Spleen (tissue), 7 donors: ENCODE measurements around the gene TSC22D4.

ENCODE experiments used
- POLR2A ChIP-seq, 3 donors: fragments of 450-650 bp; IDR thresholded peaks; one replicate each; pipeline ENCODE4 v1.5.1; 2017; ENCODE audit warnings: antibody characterized with exemption in 3 of 3, mild to moderate bottlenecking in 1 of 3
- POLR2AphosphoS5 ChIP-seq, 3 donors: sonication (generic); formaldehyde crosslinking; IDR thresholded peaks; one replicate each; pipeline ENCODE4 v1.5.1; 2017; ENCODE audit warnings: antibody characterized with exemption in 3 of 3
- TF ChIP-seq, protein P1 (sequence below), 11 experiments: fragments of 200-600 bp in 7 of 11; fragments of 450-650 bp in 4 of 11; sonication (generic) in 4 of 11; IDR thresholded peaks in 8 of 11; conservative IDR thresholded peaks in 3 of 11; 1 replicate in 7 of 11; 2 replicates in 4 of 11; pipeline versions ENCODE4 v1.4.0 to v1.8.0; 2016 to 2021; ENCODE audit warnings: antibody characterized with exemption in 11 of 11, inconsistent platforms in 4 of 11, mild to moderate bottlenecking in 1 of 11
- donor health status: DM: no; HTN: no; CAD: no; lungs with moderate emphysema.
- donor health status: DM: no; HTN: no; CAD: no.
- donor health status: DM: no; HTN: no; CAD: no.

DNA sequence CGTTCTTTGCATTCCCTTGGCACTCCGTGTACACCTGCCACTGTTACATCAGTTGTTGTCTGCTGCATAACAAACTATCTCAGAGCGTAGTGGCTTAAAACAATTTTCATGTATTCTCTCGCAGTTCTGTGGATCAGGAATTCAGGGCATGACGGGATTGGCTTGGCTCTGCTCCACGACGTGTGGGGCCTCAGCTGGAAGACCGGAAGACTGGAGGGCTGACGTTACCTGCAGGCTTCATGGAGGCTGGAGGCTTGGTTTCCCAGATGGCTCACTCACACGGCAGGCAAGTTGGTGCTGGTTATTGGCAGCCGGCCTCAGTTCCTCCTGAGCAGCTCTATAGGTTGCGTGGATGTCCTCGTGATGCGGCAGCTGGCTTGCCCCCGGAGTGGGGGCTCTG, 30.2 kb upstream of the TSC22D4 start:
- TF ChIP-seq, protein P1, sequence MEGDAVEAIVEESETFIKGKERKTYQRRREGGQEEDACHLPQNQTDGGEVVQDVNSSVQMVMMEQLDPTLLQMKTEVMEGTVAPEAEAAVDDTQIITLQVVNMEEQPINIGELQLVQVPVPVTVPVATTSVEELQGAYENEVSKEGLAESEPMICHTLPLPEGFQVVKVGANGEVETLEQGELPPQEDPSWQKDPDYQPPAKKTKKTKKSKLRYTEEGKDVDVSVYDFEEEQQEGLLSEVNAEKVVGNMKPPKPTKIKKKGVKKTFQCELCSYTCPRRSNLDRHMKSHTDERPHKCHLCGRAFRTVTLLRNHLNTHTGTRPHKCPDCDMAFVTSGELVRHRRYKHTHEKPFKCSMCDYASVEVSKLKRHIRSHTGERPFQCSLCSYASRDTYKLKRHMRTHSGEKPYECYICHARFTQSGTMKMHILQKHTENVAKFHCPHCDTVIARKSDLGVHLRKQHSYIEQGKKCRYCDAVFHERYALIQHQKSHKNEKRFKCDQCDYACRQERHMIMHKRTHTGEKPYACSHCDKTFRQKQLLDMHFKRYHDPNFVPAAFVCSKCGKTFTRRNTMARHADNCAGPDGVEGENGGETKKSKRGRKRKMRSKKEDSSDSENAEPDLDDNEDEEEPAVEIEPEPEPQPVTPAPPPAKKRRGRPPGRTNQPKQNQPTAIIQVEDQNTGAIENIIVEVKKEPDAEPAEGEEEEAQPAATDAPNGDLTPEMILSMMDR (IDR thresholded peaks at IDR 0.05 in 8 of 11, conservative IDR thresholded peaks at IDR 0.05 in 3 of 11), result no peak
- TF ChIP-seq POLR2A (IDR thresholded peaks at IDR 0.05) (no peak), POLR2AphosphoS5 (IDR thresholded peaks at IDR 0.05) (peak in 1 of 3 donors; percentile 29)
